K562 (cell line): ENCODE results near the gene ZC3H18. TPM values are rescaled to one million over a fixed set of nuclear protein-coding genes. Genes with fewer than 3 reads are reported as not detected.

Experiments used
- CBFA2T3 ChIP-seq: fragments of 450-650 bp; IDR thresholded peaks from 2 replicates; pipeline ENCODE4 v1.6.1; 2017
- DPF2 ChIP-seq: fragments of 450-650 bp; IDR thresholded peaks from 2 replicates; pipeline ENCODE4 v1.6.1; 2016
- E4F1 ChIP-seq: fragments of 250-450 bp; sonication (Bioruptor Pico); IDR thresholded peaks from 2 replicates; pipeline ENCODE4 v1.5.0; 2021; ENCODE audit warnings: mild to moderate bottlenecking, borderline replicate concordance
- FOXK2 ChIP-seq, 2 experiments: fragments of 450-650 bp; IDR thresholded peaks in 1 of 2; conservative IDR thresholded peaks in 1 of 2; 2 replicates each; pipeline ENCODE4 v1.6.1; 2016; ENCODE audit warnings: low read depth in 2 of 2, mild to moderate bottlenecking in 1 of 2
- GABPA ChIP-seq: fragments of 200-800 bp; sonication (Bioruptor generic); conservative IDR thresholded peaks from 2 replicates; pipeline ENCODE4 v1.6.1; 2016; ENCODE audit warnings: low read depth, missing genetic modification characterization, missing compliant biosample characterization
- HLTF ChIP-seq: fragments of 450-650 bp; IDR thresholded peaks from 2 replicates; pipeline ENCODE4 v1.6.1; 2016
- MAZ ChIP-seq, 2 experiments: fragments of 450-650 bp in 1 of 2; sonication (generic) in 1 of 2; formaldehyde crosslinking; IDR thresholded peaks in 1 of 2; conservative IDR thresholded peaks in 1 of 2; 2 replicates each; pipeline versions ENCODE4 v1.4.0 to v1.5.0; 2020; ENCODE audit warnings: mild to moderate bottlenecking in 1 of 2, missing genetic modification reagents in 1 of 2
- MNT ChIP-seq, 2 experiments: fragments of 450-650 bp; conservative IDR thresholded peaks; 2 replicates each; pipeline ENCODE4 v1.6.1; 2017; ENCODE audit warnings: mild to moderate bottlenecking in 2 of 2, moderate library complexity in 2 of 2
- PHB2 ChIP-seq: fragments of 450-650 bp; IDR thresholded peaks from 2 replicates; pipeline ENCODE4 v1.6.1; 2017; ENCODE audit warnings: low read depth
- RAD21 ChIP-seq, 2 experiments: fragments of 250-450 bp in 1 of 2; fragments of 450-650 bp in 1 of 2; sonication (Bioruptor Pico) in 1 of 2; formaldehyde crosslinking in 1 of 2; IDR thresholded peaks in 1 of 2; conservative IDR thresholded peaks in 1 of 2; 2 replicates each; pipeline versions ENCODE4 v1.4.0 to v1.8.0; 2020 to 2022; ENCODE audit warnings: mild to moderate bottlenecking in 2 of 2, moderate library complexity in 1 of 2
- SMARCA4 ChIP-seq: fragments of 450-650 bp; IDR thresholded peaks from 2 replicates; pipeline ENCODE4 v1.6.1; 2016
- TCF3 ChIP-seq: sonication (generic); formaldehyde crosslinking; IDR thresholded peaks from 2 replicates; pipeline ENCODE4 v1.4.0; 2020; ENCODE audit warnings: mild to moderate bottlenecking, missing genetic modification reagents
- ZNF263 ChIP-seq: sonication (generic); formaldehyde crosslinking; IDR thresholded peaks from 2 replicates; pipeline ENCODE4 v1.8.0; 2022; ENCODE audit warnings: mild to moderate bottlenecking, missing genetic modification reagents, borderline replicate concordance
- ZNF384 ChIP-seq: IDR thresholded peaks from 2 replicates; pipeline ENCODE4 v1.6.1; 2012; ENCODE audit warnings: low read depth, low read length, improper control_type of control experiment
- polyA plus RNA-seq, 8 experiments: library from polyadenylated mRNA; depleted of rRNA in 4 of 8; stranded (reverse) in 5 of 8; unstranded in 3 of 8; fragments of >200 nt; fragmentation: Nextera tagmentation in 2 of 8; fragmentation: Illumina TruSeq in 1 of 8; extraction: Ambion mirVana in 2 of 8; extraction: Trizol in 1 of 8; gene quantifications; 2 replicates each; pipeline versions ENCODE4 v1.2.1 to v1.2.3, GENCODE V29; 2011 to 2014; ENCODE audit warnings: inconsistent platforms in 1 of 8, missing spikeins in 1 of 8
- total RNA-seq, 7 experiments: library from RNA; depleted of rRNA in 6 of 7; stranded (reverse); fragments of >200 nt in 6 of 7; fragmentation: Illumina TruSeq in 2 of 7; extraction: Trizol in 2 of 7; gene quantifications; 2 replicates each; pipeline versions ENCODE4 v1.2.1 to v1.2.3, GENCODE V29; 2011 to 2021; ENCODE audit warnings: low replicate concordance in 1 of 7
- TF ChIP-seq, protein P1 (sequence below): fragments of 450-650 bp; conservative IDR thresholded peaks from 2 replicates; pipeline ENCODE4 v1.6.1; 2016; ENCODE audit warnings: missing genetic modification characterization, low read depth, mild to moderate bottlenecking, control low read depth, missing compliant biosample characterization
- TF ChIP-seq, protein P2 (sequence below), 3 experiments: fragments of 200-800 bp in 1 of 3; sonication (Bioruptor generic) in 1 of 3; sonication (generic) in 1 of 3; formaldehyde crosslinking in 1 of 3; IDR thresholded peaks; 2 replicates each; pipeline versions ENCODE4 v1.6.1 to v1.8.0; 2016 to 2022; ENCODE audit warnings: mild to moderate bottlenecking in 2 of 3, missing compliant biosample characterization in 2 of 3, missing genetic modification characterization in 2 of 3, missing genetic modification reagents in 1 of 3

The ZC3H18 gene
- total and polyA plus RNA-seq, 9 of the 15 experiments (the other 6 are each of a cell fraction or from before 2014, with no cell fraction given): 1.7 to 88.7 (median 26.9) TPM

DNA sequence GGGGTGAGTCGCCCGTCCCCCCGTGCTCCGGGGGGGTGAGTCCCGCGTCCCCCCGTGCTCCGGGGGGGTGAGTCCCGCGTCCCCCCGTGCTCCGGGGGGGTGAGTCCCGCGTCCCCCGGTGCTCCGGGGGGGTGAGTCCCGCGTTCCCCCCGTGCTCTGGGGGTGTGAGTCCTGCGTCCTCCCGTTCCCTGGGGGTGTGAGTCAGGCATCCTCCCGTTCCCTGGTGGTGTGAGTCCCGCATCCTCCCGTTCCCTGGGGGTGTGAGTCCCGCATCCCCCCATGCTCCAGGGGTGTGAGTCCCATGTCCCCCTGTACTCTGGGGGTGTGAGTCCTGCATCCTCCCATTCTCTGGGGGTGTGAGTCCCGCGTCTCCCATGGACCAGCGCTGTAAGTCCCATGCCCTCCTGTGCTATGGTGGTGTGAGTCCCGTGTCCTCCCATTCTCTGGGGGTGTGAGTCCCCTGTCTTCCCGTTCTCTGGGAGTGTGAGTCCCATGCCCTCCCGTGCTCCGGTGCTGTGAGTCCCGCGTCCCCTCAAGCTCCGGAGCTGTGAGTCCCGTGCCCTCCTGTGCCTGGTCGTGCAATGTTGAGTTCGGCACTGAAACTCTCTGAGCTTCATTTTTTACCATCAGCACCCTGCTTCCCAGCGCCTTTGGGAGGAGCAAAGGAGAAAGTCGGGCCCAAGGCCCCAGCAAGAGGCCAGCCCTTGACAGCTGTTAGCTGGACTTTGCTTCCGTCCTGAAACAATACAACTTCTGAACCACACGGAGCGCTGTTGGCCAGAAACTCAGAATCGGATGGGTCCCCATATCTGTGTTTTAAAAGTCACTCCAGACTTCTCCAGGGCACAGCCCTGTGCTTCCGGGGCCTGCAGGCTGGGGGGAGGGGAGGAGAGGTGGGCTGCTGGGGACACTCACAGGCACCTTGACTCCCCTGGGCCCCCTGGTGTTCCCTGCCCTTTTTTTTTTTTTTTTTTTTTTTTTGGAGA, 11.5 kb upstream of the ZC3H18 start (continued):
- TF ChIP-seq ZNF384 (peak; percentile 19; the same call in 1 of the 2 replicates), TCF3 (CRISPR knock-in tag) (peak; percentile 24; the same call in 1 of the 2 replicates), MNT (conservative IDR thresholded peaks at IDR 0.05) (peak in 1 of 2 experiments; percentile 45; a peak in 1 of 4 replicates), E4F1 (CRISPR knock-in tag) (no peak), MAZ (CRISPR knock-in tag; conservative IDR thresholded peaks at IDR 0.05 in 1 of 2, IDR thresholded peaks at IDR 0.05 in 1 of 2) (peak in 1 of 2 experiments; percentile 37; a peak in 1 of 4 replicates), DPF2 (peak; percentile 37; the same call in 1 of the 2 replicates), FOXK2 (conservative IDR thresholded peaks at IDR 0.05 in 1 of 2, IDR thresholded peaks at IDR 0.05 in 1 of 2; ENCODE audit: low read depth in 2 of 2) (0 out of 4 replicates have a peak, but pooled peaks of 1 of the 2 experiments have one; percentile 28), RAD21 (CRISPR knock-in tag; conservative IDR thresholded peaks at IDR 0.05 in 1 of 2, IDR thresholded peaks at IDR 0.05 in 1 of 2) (peak in 1 of 2 experiments; percentile 59; a peak in 2 of 4 replicates), HLTF (no peak), CBFA2T3 (peak; percentile 31), ZNF263 (CRISPR knock-in tag) (peak; percentile 83), GABPA (no peak), SMARCA4 (0 out of 2 replicates have a peak, but pooled peaks have one; percentile 32), PHB2 (no peak)
- TF ChIP-seq, protein P1, sequence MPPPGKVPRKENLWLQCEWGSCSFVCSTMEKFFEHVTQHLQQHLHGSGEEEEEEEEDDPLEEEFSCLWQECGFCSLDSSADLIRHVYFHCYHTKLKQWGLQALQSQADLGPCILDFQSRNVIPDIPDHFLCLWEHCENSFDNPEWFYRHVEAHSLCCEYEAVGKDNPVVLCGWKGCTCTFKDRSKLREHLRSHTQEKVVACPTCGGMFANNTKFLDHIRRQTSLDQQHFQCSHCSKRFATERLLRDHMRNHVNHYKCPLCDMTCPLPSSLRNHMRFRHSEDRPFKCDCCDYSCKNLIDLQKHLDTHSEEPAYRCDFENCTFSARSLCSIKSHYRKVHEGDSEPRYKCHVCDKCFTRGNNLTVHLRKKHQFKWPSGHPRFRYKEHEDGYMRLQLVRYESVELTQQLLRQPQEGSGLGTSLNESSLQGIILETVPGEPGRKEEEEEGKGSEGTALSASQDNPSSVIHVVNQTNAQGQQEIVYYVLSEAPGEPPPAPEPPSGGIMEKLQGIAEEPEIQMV (tag): no peak
- TF ChIP-seq, protein P2, sequence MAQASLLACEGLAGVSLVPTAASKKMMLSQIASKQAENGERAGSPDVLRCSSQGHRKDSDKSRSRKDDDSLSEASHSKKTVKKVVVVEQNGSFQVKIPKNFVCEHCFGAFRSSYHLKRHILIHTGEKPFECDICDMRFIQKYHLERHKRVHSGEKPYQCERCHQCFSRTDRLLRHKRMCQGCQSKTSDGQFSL (CRISPR knock-in tag; IDR thresholded peaks at IDR 0.05): peak; percentile 51; the same call in 1 of the 2 replicates
- TF ChIP-seq, protein P2 (tag; IDR thresholded peaks at IDR 0.05): no peak
